Measurements from ENCODE around the gene CELA3A.

CELA3A gene

DNA sequence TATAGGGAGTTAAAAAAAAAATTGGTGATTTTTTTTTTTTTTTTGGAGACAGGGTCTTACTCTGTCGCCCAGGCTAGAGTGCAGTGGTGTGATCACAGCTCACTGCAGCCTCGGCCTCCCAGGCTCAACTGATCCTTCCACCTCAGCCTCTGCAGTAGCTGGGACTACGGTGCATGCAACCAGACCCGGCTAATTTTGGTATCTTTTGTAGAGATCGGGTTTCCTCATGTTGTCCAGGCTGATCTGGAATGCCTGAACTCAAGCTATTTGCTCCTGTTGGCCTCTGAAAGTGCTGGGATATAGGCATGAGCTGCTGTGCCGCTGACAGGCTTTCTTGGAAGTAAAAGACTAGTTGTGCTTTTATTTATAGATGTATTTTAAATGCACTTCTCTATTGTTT is 54.0 kb downstream of the CELA3A start:
- H3K9me3 ChIP-seq (replicated peaks; ENCODE audit: insufficient read depth, low read length), result no peaks in the 10 kb centered on the region
- no peak overlapping the region for H2AFZ ChIP-seq (ENCODE audit: low read length)

GRCh38 chr1:22056043-22056442 is 54.6 kb downstream of the CELA3A start:
- Histone ChIP-seq H3K36me3 (replicated peaks; ENCODE audit: insufficient read depth, low read length) (peaks cover 4% of the 10 kb centered on the region; the same call in 1 of the 2 replicates), H3K4me2 (ENCODE audit: low read depth, low read length) (peak overlapping the region; percentile 23; the same call in 1 of the 2 replicates)
- TF ChIP-seq EZH2phosphoT487 (IDR thresholded peaks at IDR 0.05; ENCODE audit: low read length), result no peak
- no peak for TF ChIP-seq EZH2 (optimal IDR thresholded peaks at IDR 0.05; ENCODE audit: low read depth, low read length)
- TF ChIP-seq, protein P1, sequence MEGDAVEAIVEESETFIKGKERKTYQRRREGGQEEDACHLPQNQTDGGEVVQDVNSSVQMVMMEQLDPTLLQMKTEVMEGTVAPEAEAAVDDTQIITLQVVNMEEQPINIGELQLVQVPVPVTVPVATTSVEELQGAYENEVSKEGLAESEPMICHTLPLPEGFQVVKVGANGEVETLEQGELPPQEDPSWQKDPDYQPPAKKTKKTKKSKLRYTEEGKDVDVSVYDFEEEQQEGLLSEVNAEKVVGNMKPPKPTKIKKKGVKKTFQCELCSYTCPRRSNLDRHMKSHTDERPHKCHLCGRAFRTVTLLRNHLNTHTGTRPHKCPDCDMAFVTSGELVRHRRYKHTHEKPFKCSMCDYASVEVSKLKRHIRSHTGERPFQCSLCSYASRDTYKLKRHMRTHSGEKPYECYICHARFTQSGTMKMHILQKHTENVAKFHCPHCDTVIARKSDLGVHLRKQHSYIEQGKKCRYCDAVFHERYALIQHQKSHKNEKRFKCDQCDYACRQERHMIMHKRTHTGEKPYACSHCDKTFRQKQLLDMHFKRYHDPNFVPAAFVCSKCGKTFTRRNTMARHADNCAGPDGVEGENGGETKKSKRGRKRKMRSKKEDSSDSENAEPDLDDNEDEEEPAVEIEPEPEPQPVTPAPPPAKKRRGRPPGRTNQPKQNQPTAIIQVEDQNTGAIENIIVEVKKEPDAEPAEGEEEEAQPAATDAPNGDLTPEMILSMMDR (IDR thresholded peaks at IDR 0.05; ENCODE audit: low read length), result no peak

More for the DNA sequence above, 54.0 kb downstream of the CELA3A start:
- H3K9me2 ChIP-seq (replicated peaks; ENCODE audit: insufficient read depth, low read length), result no peaks in the 10 kb centered on the region
- H3K27me3 ChIP-seq (replicated peaks; ENCODE audit: insufficient read depth, low read length), result no peaks in the 10 kb centered on the region
- no peak overlapping the region for H3K4me3 ChIP-seq (ENCODE audit: low read length)
- TF ChIP-seq EZH2 (optimal IDR thresholded peaks at IDR 0.05; ENCODE audit: low read depth, low read length) (no peak), EZH2phosphoT487 (IDR thresholded peaks at IDR 0.05; ENCODE audit: low read length) (no peak)
- TF ChIP-seq, protein P1 (IDR thresholded peaks at IDR 0.05; ENCODE audit: low read length), result no peak
- peaks cover 9% of the 10 kb centered on the region for H3F3A ChIP-seq (ENCODE audit: insufficient read depth, low read length)
- H3K4me2 ChIP-seq (ENCODE audit: low read depth, low read length), result peak overlapping the region; percentile 23; the same call in 1 of the 2 replicates
- no peak for DNase-seq
- H3K36me3 ChIP-seq (replicated peaks; ENCODE audit: insufficient read depth, low read length), result peaks cover 4% of the 10 kb centered on the region; the same call in 1 of the 2 replicates
- peaks cover 74% of the 10 kb centered on the region for H3K79me2 ChIP-seq (ENCODE audit: low read length)
- no peak overlapping the region for H3K9ac ChIP-seq (ENCODE audit: low read length)
- no peak overlapping the region for H3K27ac ChIP-seq (ENCODE audit: low read length)
- H4K20me1 ChIP-seq (ENCODE audit: insufficient read depth, low read length), result peaks cover 54% of the 10 kb centered on the region
- H3K4me1 ChIP-seq (ENCODE audit: low read length), result peaks cover 20% of the 10 kb centered on the region

GRCh38 chr1:22056936-22057335 is 55.5 kb downstream of the CELA3A start:
- no peak overlapping the region for H3K9ac ChIP-seq (ENCODE audit: low read length)
- H3K4me1 ChIP-seq (ENCODE audit: low read length), result peaks cover 20% of the 10 kb centered on the region
- TF ChIP-seq EZH2 (optimal IDR thresholded peaks at IDR 0.05; ENCODE audit: low read depth, low read length) (no peak), EZH2phosphoT487 (IDR thresholded peaks at IDR 0.05; ENCODE audit: low read length) (no peak)
- TF ChIP-seq, protein P1 (IDR thresholded peaks at IDR 0.05; ENCODE audit: low read length), result no peak
- H3K79me2 ChIP-seq (ENCODE audit: low read length), result peaks cover 88% of the 10 kb centered on the region
- peaks cover 9% of the 10 kb centered on the region for H3F3A ChIP-seq (ENCODE audit: insufficient read depth, low read length)
- no peak overlapping the region for H3K4me3 ChIP-seq (ENCODE audit: low read length)
- no peaks in the 10 kb centered on the region for H3K9me2 ChIP-seq (replicated peaks; ENCODE audit: insufficient read depth, low read length)
- no peak for DNase-seq
- no peak overlapping the region for H2AFZ ChIP-seq (ENCODE audit: low read length)
- peaks cover 59% of the 10 kb centered on the region for H4K20me1 ChIP-seq (ENCODE audit: insufficient read depth, low read length)
- no peaks in the 10 kb centered on the region for H3K27me3 ChIP-seq (replicated peaks; ENCODE audit: insufficient read depth, low read length)
- H3K27ac ChIP-seq (ENCODE audit: low read length), result no peak overlapping the region
- H3K9me3 ChIP-seq (replicated peaks; ENCODE audit: insufficient read depth, low read length), result no peaks in the 10 kb centered on the region
- H3K36me3 ChIP-seq (replicated peaks; ENCODE audit: insufficient read depth, low read length), result peaks cover 4% of the 10 kb centered on the region; the same call in 1 of the 2 replicates
- H3K4me2 ChIP-seq (ENCODE audit: low read depth, low read length), result no peak overlapping the region

More at GRCh38 chr1:22056043-22056442, 54.6 kb downstream of the CELA3A start:
- DNase-seq, result no peak
- Histone ChIP-seq H3K27ac (ENCODE audit: low read length) (no peak overlapping the region), H3K4me1 (ENCODE audit: low read length) (peaks cover 20% of the 10 kb centered on the region), H2AFZ (ENCODE audit: low read length) (no peak overlapping the region), H3K9ac (ENCODE audit: low read length) (no peak overlapping the region), H3K4me3 (ENCODE audit: low read length) (no peak overlapping the region), H4K20me1 (ENCODE audit: insufficient read depth, low read length) (peaks cover 59% of the 10 kb centered on the region), H3F3A (ENCODE audit: insufficient read depth, low read length) (peaks cover 9% of the 10 kb centered on the region), H3K9me3 (replicated peaks; ENCODE audit: insufficient read depth, low read length) (no peaks in the 10 kb centered on the region), H3K9me2 (replicated peaks; ENCODE audit: insufficient read depth, low read length) (no peaks in the 10 kb centered on the region), H3K79me2 (ENCODE audit: low read length) (peaks cover 80% of the 10 kb centered on the region), H3K27me3 (replicated peaks; ENCODE audit: insufficient read depth, low read length) (no peaks in the 10 kb centered on the region)

Measured in MM.1S (cell line).